RWPE2 (cell line): ENCODE data around the gene KRTAP4-16.
"Not testable (repeated sequence)": the region's sequence is repeated elsewhere in the genome, so short reads cannot be mapped to it uniquely, and the experiment has no call there.

ENCODE experiments used
- ATAC-seq: fragments of 200-7000 bp; cut with Tn5 transposase; 3 replicates; pipeline ENCODE4 v1.9.1; 2021; ENCODE audit warnings: low read depth
- DNase-seq: peaks from one replicate; pipeline ENCODE4 v3.0.0-alpha.2; 2020; ENCODE audit warnings: low spot score
- H3K27ac ChIP-seq: fragments of 450-650 bp; 2 replicates; pipeline ENCODE4 v1.5.1; 2017; ENCODE audit warnings: mild to moderate bottlenecking; ENCODE audit not compliant: poor library complexity, severe bottlenecking
- H3K27me3 ChIP-seq: fragments of 250-450 bp; sonication (Bioruptor Pico); 2 replicates; pipeline ENCODE4 v1.5.1; 2021; ENCODE audit warnings: mild to moderate bottlenecking, moderate library complexity; ENCODE audit not compliant: insufficient read depth, poor library complexity, severe bottlenecking
- H3K36me3 ChIP-seq: fragments of 250-450 bp; sonication (Bioruptor Pico); 2 replicates; pipeline ENCODE4 v1.5.1; 2020; ENCODE audit warnings: low read depth, mild to moderate bottlenecking, moderate library complexity
- H3K4me1 ChIP-seq: fragments of 250-450 bp; sonication (Bioruptor Pico); 2 replicates; pipeline ENCODE4 v1.5.1; 2021; ENCODE audit warnings: mild to moderate bottlenecking, moderate library complexity; ENCODE audit not compliant: insufficient read depth, poor library complexity, severe bottlenecking
- H3K4me3 ChIP-seq: fragments of 250-450 bp; sonication (Bioruptor Pico); 2 replicates; pipeline ENCODE4 v1.5.1; 2021; ENCODE audit warnings: mild to moderate bottlenecking, moderate library complexity; ENCODE audit not compliant: severe bottlenecking
- H3K9me3 ChIP-seq: fragments of 250-450 bp; sonication (Bioruptor Pico); 2 replicates; pipeline ENCODE4 v1.5.1; 2021; ENCODE audit warnings: mild to moderate bottlenecking, moderate library complexity; ENCODE audit not compliant: severe bottlenecking
- CTCF ChIP-seq: fragments of 450-650 bp; IDR thresholded peaks from one replicate; pipeline ENCODE4 v1.5.1; 2017; ENCODE audit warnings: mild to moderate bottlenecking, moderate library complexity; ENCODE audit not compliant: poor library complexity, severe bottlenecking

KRTAP4-16 gene

GRCh38 chr17:41067281-41067680, 34.7 kb downstream of the KRTAP4-16 start:
- peak overlapping the region; percentile 28 for H3K27ac ChIP-seq
- H3K36me3 ChIP-seq = no peaks in the 10 kb centered on the region
- H3K9me3 ChIP-seq = no peaks in the 10 kb centered on the region
- peaks cover 13% of the 10 kb centered on the region for H3K4me1 ChIP-seq
- H3K27me3 ChIP-seq = no peaks in the 10 kb centered on the region
- no peak for TF ChIP-seq CTCF
- no peak overlapping the region for H3K4me3 ChIP-seq
- DNase-seq = no peak
- no peak for ATAC-seq

GRCh38 chr17:41065829-41066624, 36.0 kb downstream of the KRTAP4-16 start, which contains the start of gene KRTAP2-4:
TSS of gene KRTAP2-4 (minus strand) at chr17:41065879. CDS start at chr17:41065845, 34 bp downstream.
- Histone ChIP-seq H3K9me3 (no peaks in the 10 kb centered on the region), H3K27ac (peak within 1 kb of the TSS; percentile 28), H3K36me3 (no peaks in the 10 kb centered on the region), H3K4me3 (no peak within 1 kb of the TSS), H3K4me1 (peaks cover 23% of the 10 kb centered on the region), H3K27me3 (no peaks in the 10 kb centered on the region)
- peak; percentile 79 for ATAC-seq
- TF ChIP-seq CTCF = no peak
- no peak for DNase-seq

- H3K9me3 ChIP-seq, H3K27ac ChIP-seq, DNase-seq, ATAC-seq, H3K4me3 ChIP-seq, H3K36me3 ChIP-seq, H3K27me3 ChIP-seq: not testable (repeated sequence)
- H3K4me1 ChIP-seq = peaks cover 32% of the 10 kb centered on the region
Measured at GRCh38 chr17:41065016-41065689, 36.9 kb downstream of the KRTAP4-16 start.

GRCh38 chr17:41064301-41064700, 37.7 kb downstream of the KRTAP4-16 start:
- no peak for DNase-seq
- Histone ChIP-seq H3K4me1 (peaks cover 38% of the 10 kb centered on the region), H3K27me3 (no peaks in the 10 kb centered on the region), H3K27ac (no peak overlapping the region), H3K9me3 (no peaks in the 10 kb centered on the region), H3K4me3 (no peak overlapping the region), H3K36me3 (no peaks in the 10 kb centered on the region)
- ATAC-seq = no peak
- no peak for TF ChIP-seq CTCF

- peaks cover 46% of the 10 kb centered on the region for H3K4me1 ChIP-seq
- H3K9me3 ChIP-seq = no peaks in the 10 kb centered on the region
Measured at GRCh38 chr17:41063449-41063848, 38.6 kb downstream of the KRTAP4-16 start.

More at GRCh38 chr17:41063449-41063848, 38.6 kb downstream of the KRTAP4-16 start:
- Histone ChIP-seq H3K4me3 (no peak overlapping the region), H3K27me3 (no peaks in the 10 kb centered on the region), H3K27ac (no peak overlapping the region), H3K36me3 (no peaks in the 10 kb centered on the region)
- TF ChIP-seq CTCF = no peak
- DNase-seq = no peak
- no peak for ATAC-seq
